WTC11 (cell line): ENCODE measurements around the gene VSTM2B. TPM values are rescaled to one million over a fixed set of nuclear protein-coding genes. Genes with fewer than 3 reads are reported as not detected.

ENCODE experiments used
- ATAC-seq: fragments of 200-7000 bp; cut with Tn5 transposase; 2 replicates; pipeline ENCODE4 v1.10.0; 2021; ENCODE audit warnings: mild to moderate bottlenecking, moderate library complexity
- CTCF ChIA-PET: fragments of 300-600 bp; sonication (Branson Sonifier 250); formaldehyde crosslinking; loops from one replicate; lab custom pipeline; 2021; ENCODE audit warnings: antibody characterized with exemption; lab: Charles Lee
- POLR2A ChIA-PET: fragments of 350-600 bp; sonication (Branson Sonifier 250); formaldehyde crosslinking; loops from one replicate; lab custom pipeline; 2021; ENCODE audit warnings: antibody characterized with exemption; lab: Charles Lee
- DNase-seq: peaks from one replicate; pipeline ENCODE4 v3.0.0; 2021; ENCODE audit warnings: low spot score
- H3K27ac Mint-ChIP-seq: 2 replicates; pipeline ENCODE4 v1.8.0; 2021; ENCODE audit warnings: mixed read lengths
- H3K27me3 Mint-ChIP-seq: 2 replicates; pipeline ENCODE4 v1.8.0; 2021; ENCODE audit warnings: low read depth, mild to moderate bottlenecking, moderate library complexity, mixed read lengths
- H3K36me3 Mint-ChIP-seq: 2 replicates; pipeline ENCODE4 v1.8.0; 2021; ENCODE audit warnings: mixed read lengths
- H3K4me1 Mint-ChIP-seq: 2 replicates; pipeline ENCODE4 v1.8.0; 2022; ENCODE audit warnings: mixed read lengths
- H3K4me3 Mint-ChIP-seq: 2 replicates; pipeline ENCODE4 v1.8.0; 2021; ENCODE audit warnings: mild to moderate bottlenecking, moderate library complexity, mixed read lengths
- H3K9me3 Mint-ChIP-seq: 2 replicates; pipeline ENCODE4 v1.8.0; 2021; ENCODE audit warnings: mixed read lengths
- CREM ChIP-seq: sonication (generic); formaldehyde crosslinking; IDR thresholded peaks from 2 replicates; pipeline ENCODE4 v1.8.1; 2022; ENCODE audit warnings: mild to moderate bottlenecking, missing genetic modification reagents, moderate library complexity
- ELF4 ChIP-seq: sonication (generic); formaldehyde crosslinking; IDR thresholded peaks from 2 replicates; pipeline ENCODE4 v1.8.1; 2022; ENCODE audit warnings: low read depth, mild to moderate bottlenecking, moderate library complexity, missing genetic modification reagents
- ERG ChIP-seq: fragments of 250-450 bp; sonication (Bioruptor Pico); IDR thresholded peaks from 2 replicates; pipeline ENCODE4 v1.8.0; 2021; ENCODE audit warnings: mild to moderate bottlenecking
- FOXP1 ChIP-seq: sonication (generic); formaldehyde crosslinking; IDR thresholded peaks from 2 replicates; pipeline ENCODE4 v1.8.0; 2022; ENCODE audit warnings: missing genetic modification reagents, mild to moderate bottlenecking, moderate library complexity, borderline replicate concordance
- GTF2I ChIP-seq: fragments of 250-450 bp; sonication (Bioruptor Pico); conservative IDR thresholded peaks from 2 replicates; pipeline ENCODE4 v1.4.0; 2021; ENCODE audit warnings: mild to moderate bottlenecking
- MXD4 ChIP-seq: fragments of 250-450 bp; sonication (Bioruptor Pico); IDR thresholded peaks from 2 replicates; pipeline ENCODE4 v1.8.0; 2021; ENCODE audit warnings: mild to moderate bottlenecking, moderate library complexity, borderline replicate concordance
- NFE2L1 ChIP-seq: sonication (generic); formaldehyde crosslinking; IDR thresholded peaks from 2 replicates; pipeline ENCODE4 v1.8.1; 2023; ENCODE audit warnings: missing genetic modification reagents
- NR2C2 ChIP-seq: sonication (generic); formaldehyde crosslinking; IDR thresholded peaks from 2 replicates; pipeline ENCODE4 v1.8.0; 2022; ENCODE audit warnings: mild to moderate bottlenecking, missing genetic modification reagents
- SMAD3 ChIP-seq: sonication (generic); formaldehyde crosslinking; IDR thresholded peaks from 2 replicates; pipeline ENCODE4 v1.8.0; 2022; ENCODE audit warnings: missing genetic modification reagents, mild to moderate bottlenecking, borderline replicate concordance
- SMAD4 ChIP-seq: sonication (generic); formaldehyde crosslinking; IDR thresholded peaks from 2 replicates; pipeline ENCODE4 v1.8.0; 2022; ENCODE audit warnings: mild to moderate bottlenecking, missing genetic modification reagents
- SOX15 ChIP-seq: fragments of 250-450 bp; sonication (Bioruptor Pico); IDR thresholded peaks from 2 replicates; pipeline ENCODE4 v1.9.0; 2021; ENCODE audit warnings: mild to moderate bottlenecking
- STAT6 ChIP-seq: sonication (generic); formaldehyde crosslinking; conservative IDR thresholded peaks from 2 replicates; pipeline ENCODE4 v1.8.1; 2023; ENCODE audit warnings: mild to moderate bottlenecking, low read depth, missing genetic modification reagents, moderate library complexity
- USF2 ChIP-seq: sonication (generic); formaldehyde crosslinking; IDR thresholded peaks from 2 replicates; pipeline ENCODE4 v1.8.1; 2023; ENCODE audit warnings: mild to moderate bottlenecking, missing genetic modification reagents, moderate library complexity
- ZMAT4 ChIP-seq: fragments of 250-450 bp; sonication (Bioruptor Pico); IDR thresholded peaks from 2 replicates; pipeline ENCODE4 v1.9.0; 2021; ENCODE audit warnings: mild to moderate bottlenecking
- ZNF281 ChIP-seq: sonication (generic); formaldehyde crosslinking; IDR thresholded peaks from 2 replicates; pipeline ENCODE4 v1.8.0; 2023; ENCODE audit warnings: mild to moderate bottlenecking, missing genetic modification reagents
- ZNF671 ChIP-seq: fragments of 250-450 bp; sonication (Bioruptor Pico); IDR thresholded peaks from 2 replicates; pipeline ENCODE4 v1.8.0; 2021; ENCODE audit warnings: mild to moderate bottlenecking
- total RNA-seq: library from RNA; stranded (reverse); gene quantifications from 3 replicates; pipeline ENCODE4 v1.2.3, GENCODE V29; 2021
- TF ChIP-seq, protein P1 (sequence below): sonication (generic); formaldehyde crosslinking; IDR thresholded peaks from 2 replicates; pipeline ENCODE4 v1.8.0; 2022; ENCODE audit warnings: mild to moderate bottlenecking, missing genetic modification reagents
- TF ChIP-seq, protein P2 (sequence below): sonication (generic); formaldehyde crosslinking; IDR thresholded peaks from 2 replicates; pipeline ENCODE4 v1.8.0; 2022; ENCODE audit warnings: mild to moderate bottlenecking, missing genetic modification reagents
- TF ChIP-seq, protein P3 (sequence below): sonication (generic); formaldehyde crosslinking; IDR thresholded peaks from 2 replicates; pipeline ENCODE4 v1.8.1; 2022; ENCODE audit warnings: low read depth, mild to moderate bottlenecking, moderate library complexity, missing genetic modification reagents, borderline replicate concordance

The VSTM2B gene
- total RNA-seq, 1 experiment from 2014 or later = 3.2 TPM

DNA sequence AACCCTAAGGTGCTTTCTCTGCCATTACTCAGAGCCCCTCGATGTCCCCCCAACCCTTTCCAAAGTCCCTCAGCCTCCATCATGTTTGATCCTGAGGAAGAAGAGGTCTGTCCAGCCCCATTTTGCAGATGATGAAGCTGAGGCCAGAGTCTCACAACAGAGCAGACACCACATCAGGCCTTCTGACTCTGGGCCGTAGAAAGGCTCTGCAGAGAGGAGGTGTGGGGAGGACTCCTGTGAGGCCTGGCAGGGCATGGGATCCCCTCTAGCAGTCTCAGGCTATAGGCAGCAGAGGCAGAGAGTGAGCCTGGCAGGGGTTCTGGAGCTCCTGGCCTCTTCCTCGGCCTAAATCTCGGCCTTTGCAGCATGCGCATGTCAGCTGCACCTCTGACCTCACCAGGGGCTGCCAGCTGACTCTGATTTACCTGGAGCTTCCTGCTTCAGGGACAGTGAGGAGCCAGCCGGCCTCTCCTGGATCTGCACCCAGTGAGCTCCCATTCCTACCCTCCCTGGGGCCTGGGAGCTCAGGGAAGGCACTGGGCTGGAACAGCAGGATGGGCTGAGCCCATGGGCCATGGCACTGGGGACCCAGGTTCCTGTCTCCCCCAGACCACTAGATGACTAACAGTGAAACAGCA lies 41.7 kb upstream of the VSTM2B start:
- TF ChIP-seq, protein P1, sequence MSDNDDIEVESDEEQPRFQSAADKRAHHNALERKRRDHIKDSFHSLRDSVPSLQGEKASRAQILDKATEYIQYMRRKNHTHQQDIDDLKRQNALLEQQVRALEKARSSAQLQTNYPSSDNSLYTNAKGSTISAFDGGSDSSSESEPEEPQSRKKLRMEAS (CRISPR knock-in tag) = no peak
- TF ChIP-seq, protein P2, sequence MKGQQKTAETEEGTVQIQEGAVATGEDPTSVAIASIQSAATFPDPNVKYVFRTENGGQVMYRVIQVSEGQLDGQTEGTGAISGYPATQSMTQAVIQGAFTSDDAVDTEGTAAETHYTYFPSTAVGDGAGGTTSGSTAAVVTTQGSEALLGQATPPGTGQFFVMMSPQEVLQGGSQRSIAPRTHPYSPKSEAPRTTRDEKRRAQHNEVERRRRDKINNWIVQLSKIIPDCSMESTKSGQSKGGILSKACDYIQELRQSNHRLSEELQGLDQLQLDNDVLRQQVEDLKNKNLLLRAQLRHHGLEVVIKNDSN = no peak
- TF ChIP-seq ZNF281 (CRISPR knock-in tag) = no peak
- no peak for TF ChIP-seq ZNF671 (CRISPR knock-in tag)
- TF ChIP-seq, protein P3, sequence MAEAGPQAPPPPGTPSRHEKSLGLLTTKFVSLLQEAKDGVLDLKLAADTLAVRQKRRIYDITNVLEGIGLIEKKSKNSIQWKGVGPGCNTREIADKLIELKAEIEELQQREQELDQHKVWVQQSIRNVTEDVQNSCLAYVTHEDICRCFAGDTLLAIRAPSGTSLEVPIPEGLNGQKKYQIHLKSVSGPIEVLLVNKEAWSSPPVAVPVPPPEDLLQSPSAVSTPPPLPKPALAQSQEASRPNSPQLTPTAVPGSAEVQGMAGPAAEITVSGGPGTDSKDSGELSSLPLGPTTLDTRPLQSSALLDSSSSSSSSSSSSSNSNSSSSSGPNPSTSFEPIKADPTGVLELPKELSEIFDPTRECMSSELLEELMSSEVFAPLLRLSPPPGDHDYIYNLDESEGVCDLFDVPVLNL = no peak
- TF ChIP-seq SOX15 = no peak
- no peak for TF ChIP-seq ERG (CRISPR knock-in tag)
- no peak for TF ChIP-seq ZMAT4 (CRISPR knock-in tag)
- no peak for TF ChIP-seq FOXP1 (CRISPR knock-in tag)
- H3K27me3 Mint-ChIP-seq = peaks cover 12% of the 10 kb centered on the region
- peaks cover 23% of the 10 kb centered on the region for H3K9me3 Mint-ChIP-seq
- H3K27ac Mint-ChIP-seq = no peak overlapping the region
- no peak overlapping the region for H3K4me3 Mint-ChIP-seq
- peaks cover 15% of the 10 kb centered on the region for H3K36me3 Mint-ChIP-seq
- ChIA-PET POLR2A (interaction anchor here (1.1 kb wide), 1 partner anchor 46 kb away, joined by 3 read pairs; no protein-coding TSS in a partner anchor), CTCF (interaction anchor here (1.0 to 2.0 kb wide), 3 partner anchors 16 to 44 kb away, joined by 3 to 7 read pairs (median 4); no protein-coding TSS in a partner anchor)
- DNase-seq = no peak
- H3K4me1 Mint-ChIP-seq = peaks cover 9% of the 10 kb centered on the region
- 0 out of 2 replicates have a peak, but pooled peaks have one; percentile 22 for ATAC-seq

DNA sequence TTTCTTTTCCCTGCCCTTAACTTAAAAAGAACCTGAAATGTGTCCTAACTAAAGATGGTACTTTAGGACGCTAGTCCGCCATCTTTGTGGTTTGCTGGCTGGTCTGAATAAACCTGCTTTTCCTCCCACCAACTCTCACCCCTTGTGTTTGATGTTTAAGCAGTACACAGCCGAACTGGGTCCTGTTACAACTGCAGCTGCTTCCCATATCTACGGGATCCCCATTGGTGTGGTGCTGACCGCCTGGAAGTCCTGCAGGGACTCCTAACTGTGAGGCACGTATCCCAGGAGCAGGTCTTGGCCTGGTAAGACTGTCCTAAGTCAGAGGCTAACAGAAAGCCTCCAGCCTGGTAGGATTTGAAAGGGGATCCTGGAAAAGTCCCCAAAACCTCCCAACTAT lies 40.9 kb upstream of the VSTM2B start:
- DNase-seq = no peak
- no peak overlapping the region for H3K27ac Mint-ChIP-seq

More for the DNA sequence above, 40.9 kb upstream of the VSTM2B start:
- TF ChIP-seq NFE2L1 = no peak
- TF ChIP-seq NR2C2 (CRISPR knock-in tag) = no peak
- no peak for TF ChIP-seq USF2 (CRISPR knock-in tag)
- TF ChIP-seq MXD4 = no peak
- TF ChIP-seq ZMAT4 (CRISPR knock-in tag) = no peak
- no peak for TF ChIP-seq CREM
- TF ChIP-seq ELF4 (CRISPR knock-in tag) = no peak
- TF ChIP-seq SMAD3 = no peak
- TF ChIP-seq GTF2I = no peak
- no peak for TF ChIP-seq ZNF671 (CRISPR knock-in tag)
- TF ChIP-seq STAT6 (CRISPR knock-in tag) = no peak
- no peak for TF ChIP-seq SMAD4 (CRISPR knock-in tag)
- Mint-ChIP-seq H3K9me3 (peaks cover 23% of the 10 kb centered on the region), H3K36me3 (peaks cover 13% of the 10 kb centered on the region), H3K4me1 (peaks cover 9% of the 10 kb centered on the region), H3K4me3 (no peak overlapping the region), H3K27me3 (peaks cover 8% of the 10 kb centered on the region)
- ChIA-PET CTCF (interaction anchor here (1.0 to 2.0 kb wide), 4 partner anchors 39 to 222 kb away, joined by 3 to 7 read pairs (median 4); no protein-coding TSS in a partner anchor), POLR2A (interaction anchor here (1.1 kb wide), 1 partner anchor 45 kb away, joined by 3 read pairs; no protein-coding TSS in a partner anchor)
- ATAC-seq = no peak
